H1 (cell line): ENCODE results near the gene WBP4. TPM values are rescaled to one million over a fixed set of nuclear protein-coding genes. Genes with fewer than 3 reads are reported as not detected.

Experiments
- CTCF ChIA-PET: fragments of 300-600 bp; sonication (Branson Sonifier 250); formaldehyde crosslinking; loops from one replicate; lab custom pipeline; 2021; ENCODE audit not compliant: partially characterized antibody; lab: Charles Lee
- POLR2A ChIA-PET: fragments of 300-600 bp; sonication (Branson Sonifier 250); formaldehyde crosslinking; loops from one replicate; lab custom pipeline; 2021; ENCODE audit warnings: inconsistent platforms; ENCODE audit not compliant: partially characterized antibody; lab: Charles Lee
- DNase-seq, 2 experiments: peaks; one replicate each; pipeline versions ENCODE4 v3.0.0 to v3.0.0-alpha.2; 2010 to 2022; ENCODE audit warnings: low spot score in 2 of 2, low read depth in 1 of 2, mixed read lengths in 1 of 2
- FAIRE-seq: peaks from 2 replicates; lab custom pipeline; 2011; peaks lifted over from hg19 to GRCh38; lab: Jason Lieb, UNC
- H2AFZ ChIP-seq: 2 replicates; pipeline ENCODE4 v1.8.1; 2012; ENCODE audit warnings: low read length, inconsistent platforms
- H2AK5ac ChIP-seq: 2 replicates; pipeline ENCODE4 v1.6.1; 2013; ENCODE audit warnings: low read depth, low read length
- H2BK120ac ChIP-seq: replicated peaks from 2 replicates; pipeline ENCODE3; 2013; ENCODE audit warnings: low read depth, low read length, inconsistent platforms
- H2BK12ac ChIP-seq: 2 replicates; pipeline ENCODE4 v1.6.1; 2013; ENCODE audit warnings: low read depth, low read length
- H2BK15ac ChIP-seq: 2 replicates; pipeline ENCODE4 v1.6.1; 2013; ENCODE audit warnings: low read length
- H2BK20ac ChIP-seq: 2 replicates; pipeline ENCODE4 v1.6.1; 2013; ENCODE audit warnings: low read length
- H2BK5ac ChIP-seq: 2 replicates; pipeline ENCODE4 v1.6.1; 2013; ENCODE audit warnings: low read depth, low read length
- H3K14ac ChIP-seq: 2 replicates; pipeline ENCODE4 v1.6.1; 2013; ENCODE audit warnings: inconsistent platforms; ENCODE audit not compliant: insufficient read length
- H3K18ac ChIP-seq: 2 replicates; pipeline ENCODE4 v1.6.1; 2013; ENCODE audit warnings: low read length; ENCODE audit errors: extremely low read depth
- H3K23ac ChIP-seq: 2 replicates; pipeline ENCODE4 v1.6.1; 2013; ENCODE audit warnings: inconsistent platforms; ENCODE audit not compliant: insufficient read length
- H3K23me2 ChIP-seq: 2 replicates; pipeline ENCODE4 v1.6.1; 2013; ENCODE audit warnings: low read depth, low read length
- H3K27ac ChIP-seq: 2 replicates; pipeline ENCODE4 v1.6.1; 2011; ENCODE audit warnings: low read depth, low read length, inconsistent platforms
- H3K27me3 ChIP-seq, 4 experiments: replicated peaks in 1 of 4; 1 replicate in 1 of 4; 2 replicates in 3 of 4; pipeline versions ENCODE4 v1.6.1 to v1.8.1; 2011 to 2013; ENCODE audit warnings: low read length in 3 of 4, mild to moderate bottlenecking in 3 of 4, inconsistent platforms in 2 of 4, mixed read lengths in 2 of 4, moderate library complexity in 1 of 4; ENCODE audit not compliant: control insufficient read depth in 3 of 4, insufficient read depth in 3 of 4; ENCODE audit errors: extremely low read depth in 1 of 4
- H3K36me3 ChIP-seq, 4 experiments: 2 replicates each; pipeline versions ENCODE4 v1.6.1 to v1.8.1; 2011 to 2013; ENCODE audit warnings: mild to moderate bottlenecking in 4 of 4, low read length in 3 of 4, moderate library complexity in 2 of 4, control low read depth in 1 of 4, inconsistent platforms in 1 of 4; ENCODE audit not compliant: insufficient read depth in 4 of 4, control insufficient read depth in 2 of 4
- H3K4ac ChIP-seq: replicated peaks from 2 replicates; pipeline ENCODE3; 2013; ENCODE audit warnings: low read length, low read depth, mixed read lengths, inconsistent platforms; ENCODE audit not compliant: insufficient read length
- H3K4me1 ChIP-seq, 4 experiments: replicated peaks in 1 of 4; 1 replicate in 1 of 4; 2 replicates in 3 of 4; pipeline versions ENCODE4 v1.6.1 to v1.8.1; 2011 to 2013; ENCODE audit warnings: low read length in 3 of 4, inconsistent platforms in 2 of 4, mixed read lengths in 1 of 4; ENCODE audit not compliant: insufficient read depth in 4 of 4, control insufficient read depth in 3 of 4
- H3K4me2 ChIP-seq, 2 experiments: 2 replicates each; pipeline versions ENCODE4 v1.6.1 to v1.8.1; 2011 to 2013; ENCODE audit warnings: low read depth in 2 of 2, low read length in 2 of 2, control low read depth in 1 of 2, inconsistent platforms in 1 of 2, mild to moderate bottlenecking in 1 of 2; ENCODE audit not compliant: insufficient read depth in 1 of 2
- H3K4me3 ChIP-seq, 4 experiments: fragments of 200-600, 300-600 bp in 1 of 4; sonication (generic), shearing (Covaris generic), sonication (Bioruptor Twin) in 1 of 4; 2 replicates each; pipeline versions ENCODE4 v1.5.1 to v1.8.1; 2011 to 2016; ENCODE audit warnings: low read length in 4 of 4, low read depth in 3 of 4, control low read depth in 2 of 4, inconsistent platforms in 2 of 4, mild to moderate bottlenecking in 2 of 4, mixed read lengths in 1 of 4, moderate library complexity in 1 of 4; ENCODE audit not compliant: insufficient read depth in 2 of 4; ENCODE audit errors: extremely low read depth in 1 of 4
- H3K56ac ChIP-seq: replicated peaks from 2 replicates; pipeline ENCODE3; 2013; ENCODE audit warnings: low read depth, mild to moderate bottlenecking, mixed read lengths, low read length, inconsistent platforms; ENCODE audit not compliant: insufficient read length
- H3K79me1 ChIP-seq: 2 replicates; pipeline ENCODE4 v1.6.1; 2013; ENCODE audit warnings: low read depth, low read length, control low read depth
- H3K79me2 ChIP-seq, 2 experiments: 2 replicates each; pipeline versions ENCODE4 v1.6.1 to v1.8.1; 2012 to 2013; ENCODE audit warnings: low read length in 2 of 2, mild to moderate bottlenecking in 2 of 2, inconsistent platforms in 1 of 2; ENCODE audit not compliant: insufficient read depth in 2 of 2, control insufficient read depth in 1 of 2
- H3K9ac ChIP-seq, 4 experiments: replicated peaks in 1 of 4; 1 replicate in 1 of 4; 2 replicates in 3 of 4; pipeline versions ENCODE4 v1.6.1 to v1.8.1; 2011 to 2013; ENCODE audit warnings: low read depth in 3 of 4, low read length in 3 of 4, control low read depth in 2 of 4, mild to moderate bottlenecking in 2 of 4, moderate library complexity in 2 of 4, inconsistent platforms in 1 of 4; ENCODE audit errors: extremely low read depth in 1 of 4
- H3K9me3 ChIP-seq, 2 experiments: 2 replicates each; pipeline versions ENCODE4 v1.6.1 to v1.8.1; 2012 to 2013; ENCODE audit warnings: mild to moderate bottlenecking in 2 of 2, moderate library complexity in 2 of 2, control low read depth in 1 of 2, inconsistent platforms in 1 of 2, low read depth in 1 of 2, low read length in 1 of 2, mixed read lengths in 1 of 2; ENCODE audit not compliant: insufficient read depth in 2 of 2
- H4K20me1 ChIP-seq, 2 experiments: replicated peaks in 1 of 2; 2 replicates each; pipeline versions ENCODE3 to v1.8.1; 2011 to 2013; ENCODE audit warnings: inconsistent platforms in 2 of 2, low read length in 2 of 2, mild to moderate bottlenecking in 1 of 2; ENCODE audit not compliant: insufficient read depth in 2 of 2, control insufficient read depth in 1 of 2
- H4K5ac ChIP-seq: 2 replicates; pipeline ENCODE4 v1.6.1; 2013; ENCODE audit warnings: low read length, low read depth, mixed read lengths, inconsistent platforms; ENCODE audit not compliant: insufficient read length
- H4K8ac ChIP-seq: 2 replicates; pipeline ENCODE4 v1.8.0; 2013; ENCODE audit warnings: mild to moderate bottlenecking, moderate library complexity, low read length, inconsistent platforms; ENCODE audit not compliant: insufficient read depth; ENCODE audit errors: extremely low read depth
- H4K91ac ChIP-seq: replicated peaks from 2 replicates; pipeline ENCODE3; 2013; ENCODE audit warnings: low read length, mixed read lengths, inconsistent platforms; ENCODE audit not compliant: insufficient read length
- BACH1 ChIP-seq: IDR thresholded peaks from 2 replicates; pipeline ENCODE4 v1.6.1; 2012; ENCODE audit warnings: low read length, improper control_type of control experiment
- CHD1 ChIP-seq: IDR thresholded peaks from 2 replicates; pipeline ENCODE4 v1.6.1; 2012; ENCODE audit warnings: low read depth, low read length, improper control_type of control experiment
- CHD2 ChIP-seq: IDR thresholded peaks from 2 replicates; pipeline ENCODE4 v1.6.1; 2012; ENCODE audit warnings: low read length, improper control_type of control experiment
- CREB1 ChIP-seq: IDR thresholded peaks from 2 replicates; pipeline ENCODE4 v1.6.1; 2012; ENCODE audit warnings: inconsistent platforms
- E2F6 ChIP-seq: IDR thresholded peaks from 2 replicates; pipeline ENCODE4 v1.6.1; 2012; ENCODE audit warnings: inconsistent platforms
- GABPA ChIP-seq: IDR thresholded peaks from 2 replicates; pipeline ENCODE4 v1.6.1; 2011; ENCODE audit warnings: mild to moderate bottlenecking, low read length, moderate library complexity, borderline replicate concordance; ENCODE audit not compliant: insufficient read depth
- HDAC2 ChIP-seq, 2 experiments: fragments of 300-600 bp in 1 of 2; sonication (generic) in 1 of 2; IDR thresholded peaks; 2 replicates each; pipeline ENCODE4 v1.6.1; 2011 to 2012; ENCODE audit warnings: low read depth in 2 of 2, low read length in 2 of 2, mild to moderate bottlenecking in 2 of 2, moderate library complexity in 2 of 2, borderline replicate concordance in 1 of 2, inconsistent platforms in 1 of 2
- KDM1A ChIP-seq: fragments of 200-600, 300-600 bp; sonication (generic); IDR thresholded peaks from 2 replicates; pipeline ENCODE4 v1.7.1; 2016; ENCODE audit warnings: mild to moderate bottlenecking, low read length, borderline replicate concordance
- NANOG ChIP-seq: IDR thresholded peaks from 2 replicates; pipeline ENCODE4 v1.6.1; 2011; ENCODE audit warnings: low read length, low read depth, mild to moderate bottlenecking, inconsistent platforms; ENCODE audit not compliant: insufficient read depth, poor library complexity, severe bottlenecking
- POLR2A ChIP-seq, 2 experiments: IDR thresholded peaks; 1 replicate in 1 of 2; 2 replicates in 1 of 2; pipeline ENCODE4 v1.6.1; 2011; ENCODE audit warnings: low read depth in 2 of 2, low read length in 2 of 2, mild to moderate bottlenecking in 2 of 2; ENCODE audit errors: control extremely low read depth in 1 of 2
- SIRT6 ChIP-seq: IDR thresholded peaks from one replicate; pipeline ENCODE4 v1.7.1; 2012; ENCODE audit warnings: low read length, inconsistent platforms
- TBP ChIP-seq: IDR thresholded peaks from 2 replicates; pipeline ENCODE4 v1.6.1; 2011; ENCODE audit warnings: low read depth, low read length, improper control_type of control experiment
- TCF12 ChIP-seq: IDR thresholded peaks from 2 replicates; pipeline ENCODE4 v1.6.1; 2011; ENCODE audit warnings: low read depth, mild to moderate bottlenecking, low read length
- WGBS, 2 experiments: shearing (Covaris generic) in 1 of 2; methylation state at CpG; one replicate each; pipeline versions ENCODE4 v1.1.6 to v1.1.7; 2013 to 2015; ENCODE audit warnings: low lambda C conversion rate in 2 of 2, mixed read lengths in 2 of 2, inconsistent platforms in 1 of 2, low coverage in 1 of 2, missing lambda C conversion rate in 1 of 2; ENCODE audit not compliant: insufficient replicate concordance in 2 of 2, insufficient coverage in 1 of 2, insufficient read length in 1 of 2; ENCODE audit errors: extremely low coverage in 1 of 2, missing lambda C conversion rate in 1 of 2; 5-methylcytosine and 5-hydroxymethylcytosine counted together
- polyA plus RNA-seq, 7 experiments: library from polyadenylated mRNA; depleted of rRNA in 3 of 7; stranded (reverse) in 5 of 7; unstranded in 2 of 7; fragments of >200 nt in 5 of 7; fragments of 200-250 nt in 2 of 7; gene quantifications; 1 replicate in 5 of 7; 2 replicates in 1 of 7; 4 replicates in 1 of 7; pipeline versions ENCODE4 v1.2.1 to v1.2.3, GENCODE V29; 2011 to 2013; ENCODE audit warnings: missing spikeins in 2 of 7, mixed read lengths in 2 of 7
- total RNA-seq: library from RNA; stranded (reverse); fragmentation: NEBNext Ultra II Directional; extraction: Animal tissue kit (Norgen Biotek cat#: 25700); gene quantifications from 2 replicates; pipeline ENCODE4 v1.2.1, GENCODE V29; 2021

Gene WBP4
- total and polyA plus RNA-seq, 2 of the 8 experiments (the other 6 are each of a cell fraction or from before 2014, with no cell fraction given): 3.0 to 10.0 TPM

GRCh38 chr13:41028051-41028450 lies 33.3 kb upstream of the WBP4 start:
- H3K23ac ChIP-seq: no peak overlapping the region
- no peak overlapping the region for H2AFZ ChIP-seq
- H3K23me2 ChIP-seq: no peaks in the 10 kb centered on the region
- no peak overlapping the region for H2BK5ac ChIP-seq
- no peak for TF ChIP-seq BACH1
- no peak for TF ChIP-seq HDAC2 (IDR thresholded peaks at IDR 0.05; ENCODE audit: borderline replicate concordance in 1 of 2, low read depth in 2 of 2, low read length in 2 of 2)
- TF ChIP-seq GABPA: no peak
- no peak for TF ChIP-seq CREB1
- TF ChIP-seq POLR2A (IDR thresholded peaks at IDR 0.05; ENCODE audit: control extremely low read depth in 1 of 2, low read depth in 2 of 2, low read length in 2 of 2): no peak
- no peak for TF ChIP-seq CHD1
- TF ChIP-seq NANOG: no peak
- TF ChIP-seq E2F6: no peak
- TF ChIP-seq KDM1A: no peak
- no peak for TF ChIP-seq TCF12
- no peak for TF ChIP-seq TBP
- TF ChIP-seq SIRT6: no peak
- no peak for TF ChIP-seq CHD2
- H3K9ac ChIP-seq: no peak overlapping the region
- H2BK15ac ChIP-seq: no peak overlapping the region
- H2BK20ac ChIP-seq: no peak overlapping the region
- no peak overlapping the region for H3K4me2 ChIP-seq
- no peak overlapping the region for H2BK12ac ChIP-seq
- no peak for FAIRE-seq
- WGBS, 2 experiments: 92% methylated on average over 2 of the region's 2 CpGs; no CpG with 5 or more reads in 1 of the 2 experiments
- no peak overlapping the region for H4K91ac ChIP-seq
- no peak overlapping the region for H3K27ac ChIP-seq
- CTCF ChIA-PET: interaction anchor here (0.9 to 4.0 kb wide), 7 partner anchors 26 to 254 kb away, joined by 3 to 22 read pairs (median 5); no protein-coding TSS in a partner anchor
- no peaks in the 10 kb centered on the region for H3K79me1 ChIP-seq
- H3K4me1 ChIP-seq: no peaks in the 10 kb centered on the region
- H3K4me3 ChIP-seq: no peak overlapping the region
- no peaks in the 10 kb centered on the region for H3K27me3 ChIP-seq
- H3K56ac ChIP-seq: no peak overlapping the region
- no peaks in the 10 kb centered on the region for H4K20me1 ChIP-seq
- H3K79me2 ChIP-seq: peaks cover 0 to 2% of the 10 kb centered on the region in 2 experiments; a peak in 1 of 4 replicates
- no peak overlapping the region for H2BK120ac ChIP-seq
- H4K8ac ChIP-seq: no peak overlapping the region
- no peak overlapping the region for H3K4ac ChIP-seq
- H3K36me3 ChIP-seq: no peaks in the 10 kb centered on the region
- DNase-seq: no peak
- H2AK5ac ChIP-seq: no peak overlapping the region
- POLR2A ChIA-PET: no interaction called here
- H4K5ac ChIP-seq: no peak overlapping the region
- H3K18ac ChIP-seq: no peak overlapping the region
- no peaks in the 10 kb centered on the region for H3K9me3 ChIP-seq
- no peak overlapping the region for H3K14ac ChIP-seq
